ENCODE measurements around the gene CACNA1B.
"Not testable (repeated sequence)": the region's sequence is repeated elsewhere in the genome, so short reads cannot be mapped to it uniquely, and the experiment has no call there.

Gene CACNA1B

GRCh38 chr9:137877506-137878122 is at the start of gene CACNA1B:
TSS of gene CACNA1B (plus strand) at chr9:137877782. CDS start at chr9:137877934, 152 bp downstream.
- in situ Hi-C loops (cut with MboI; ENCODE audit: low sequenced_read_pairs): not testable (repeated sequence)

- in situ Hi-C loops (cut with MboI; ENCODE audit: low sequenced_read_pairs): no loop called here
Measured at GRCh38 chr9:137827908-137828526, 49.6 kb upstream of the CACNA1B start.

GRCh38 chr9:137828527-137829259 is 48.9 kb upstream of the CACNA1B start:
- in situ Hi-C loops (cut with MboI; ENCODE audit: low sequenced_read_pairs): no loop called here

GRCh38 chr9:137829260-137829996 is 48.2 kb upstream of the CACNA1B start:
- in situ Hi-C loops (cut with MboI; ENCODE audit: low sequenced_read_pairs): no loop called here

GRCh38 chr9:137832191-137832700 is 45.3 kb upstream of the CACNA1B start:
- in situ Hi-C loops (cut with MboI; ENCODE audit: low sequenced_read_pairs): no loop called here

- in situ Hi-C loops (cut with MboI; ENCODE audit: low sequenced_read_pairs): no loop called here
Measured at GRCh38 chr9:137832830-137833590, 44.6 kb upstream of the CACNA1B start.

- in situ Hi-C loops (cut with MboI; ENCODE audit: low sequenced_read_pairs): no loop called here
Measured at GRCh38 chr9:137833721-137834613, 43.6 kb upstream of the CACNA1B start.

- in situ Hi-C loops (cut with MboI; ENCODE audit: low sequenced_read_pairs): no loop called here
Measured at GRCh38 chr9:137834846-137835546, 42.6 kb upstream of the CACNA1B start.

- in situ Hi-C loops (cut with MboI; ENCODE audit: low sequenced_read_pairs): no loop called here
Measured at GRCh38 chr9:137836151-137836830, 41.3 kb upstream of the CACNA1B start.

- in situ Hi-C loops (cut with MboI; ENCODE audit: low sequenced_read_pairs): no loop called here
Measured at GRCh38 chr9:137836831-137837241, 40.7 kb upstream of the CACNA1B start.

GRCh38 chr9:137837345-137838278 is 40.0 kb upstream of the CACNA1B start:
- in situ Hi-C loops (cut with MboI; ENCODE audit: low sequenced_read_pairs): no loop called here

GRCh38 chr9:137838576-137838975 is 39.0 kb upstream of the CACNA1B start:
- in situ Hi-C loops (cut with MboI; ENCODE audit: low sequenced_read_pairs): no loop called here

GRCh38 chr9:137843355-137843754 is 34.2 kb upstream of the CACNA1B start:
- in situ Hi-C loops (cut with MboI; ENCODE audit: low sequenced_read_pairs): no loop called here

- in situ Hi-C loops (cut with MboI; ENCODE audit: low sequenced_read_pairs): no loop called here
Measured at GRCh38 chr9:137851516-137852267, 25.9 kb upstream of the CACNA1B start.

- in situ Hi-C loops (cut with MboI; ENCODE audit: low sequenced_read_pairs): no loop called here
Measured at GRCh38 chr9:137853392-137853995, 24.1 kb upstream of the CACNA1B start.

GRCh38 chr9:137860361-137860760 is 17.2 kb upstream of the CACNA1B start:
- in situ Hi-C loops (cut with MboI; ENCODE audit: low sequenced_read_pairs): no loop called here

Measured in HL-60/S4 (cell line).